Measurements from ENCODE around the gene TEKT2. TPM values are rescaled to one million over a fixed set of nuclear protein-coding genes. Genes with fewer than 3 reads are reported as not detected.

Gene TEKT2
- total RNA-seq, 1 experiment from 2014 or later = not detected

DNA sequence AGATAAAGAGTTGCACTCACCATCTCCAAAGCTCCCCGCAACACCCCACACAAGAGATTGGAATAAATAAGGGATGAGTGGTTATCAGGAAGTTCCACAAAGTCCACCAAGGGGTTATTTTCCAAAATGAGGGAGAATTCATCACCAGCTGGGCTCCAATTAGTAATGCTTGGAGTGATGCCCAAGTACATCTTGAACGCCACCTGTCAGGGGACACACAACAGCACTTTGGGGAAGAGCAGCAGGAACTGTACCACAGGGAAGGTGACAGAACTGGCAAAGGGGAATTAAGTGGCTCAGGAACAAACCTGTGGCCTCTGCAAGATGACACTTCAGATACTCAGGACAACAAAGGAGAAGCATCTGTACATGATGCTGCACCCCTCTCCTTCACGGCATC is 53.9 kb downstream of the TEKT2 start:
- in situ Hi-C loops (cut with HindIII; ENCODE audit: low pct_unique_long_range_greater_than_20kb, low sequenced_read_pairs) = no loop called here

More for the DNA sequence above, 53.9 kb downstream of the TEKT2 start:
- DNase-seq (ENCODE audit: low read depth) = no peak

Other genes with a start within 250 kb of the TEKT2 start
- gene AGO1, start 200.9 kb upstream of the TEKT2 start, total RNA-seq (2014; rRNA removed; shearing (Covaris generic); ENCODE audit: low replicate concordance) = 5.0 and 8.4 TPM in 2 replicates
- gene AGO3, start 153.0 kb upstream of the TEKT2 start, total RNA-seq (2014; rRNA removed; shearing (Covaris generic); ENCODE audit: low replicate concordance) = 7.6 and 8.9 TPM in 2 replicates
- gene ADPRS, start 4.8 kb downstream of the TEKT2 start, total RNA-seq (2014; rRNA removed; shearing (Covaris generic); ENCODE audit: low replicate concordance) = 73.6 and 83.8 TPM in 2 replicates
- not detected in 2 replicates for gene COL8A2, start 41.1 kb downstream of the TEKT2 start, total RNA-seq (2014; rRNA removed; shearing (Covaris generic); ENCODE audit: low replicate concordance)
- 138 and 155 TPM in 2 replicates for gene TRAPPC3, start 65.4 kb downstream of the TEKT2 start, total RNA-seq (2014; rRNA removed; shearing (Covaris generic); ENCODE audit: low replicate concordance)
- 62.3 and 73.0 TPM in 2 replicates for gene MAP7D1, start 72.1 kb downstream of the TEKT2 start, total RNA-seq (2014; rRNA removed; shearing (Covaris generic); ENCODE audit: low replicate concordance)
- 29.9 and 49.1 TPM in 2 replicates for gene THRAP3, start 140.3 kb downstream of the TEKT2 start, total RNA-seq (2014; rRNA removed; shearing (Covaris generic); ENCODE audit: low replicate concordance)
- gene SH3D21, start 222.3 kb downstream of the TEKT2 start, total RNA-seq (2014; rRNA removed; shearing (Covaris generic); ENCODE audit: low replicate concordance) = 2.2 and 3.2 TPM in 2 replicates
- 49.1 and 71.2 TPM in 2 replicates for gene EVA1B, start 239.6 kb downstream of the TEKT2 start, total RNA-seq (2014; rRNA removed; shearing (Covaris generic); ENCODE audit: low replicate concordance)

Measured in Caki2 (cell line).